ENCODE measurements around the gene ZFC3H1. TPM values are rescaled to one million over a fixed set of nuclear protein-coding genes. Genes with fewer than 3 reads are reported as not detected.

The ZFC3H1 gene
- total and polyA plus RNA-seq, 2 donors (not counting 3 experiments of a cell fraction or from before 2014, with no cell fraction given), result 23.6 to 60.4 TPM

- ChIA-PET CTCF (interaction anchor here (4.6 kb wide), 1 partner anchor 62 kb away, joined by 59 read pairs; no protein-coding TSS in a partner anchor), POLR2A (no interaction called here)
- Histone ChIP-seq H3K27me3 (ENCODE audit: control insufficient read depth in 2 of 2, insufficient read depth in 2 of 2, low read length in 2 of 2) (no peaks in the 10 kb centered on the region), H4K20me1 (replicated peaks; ENCODE audit: control insufficient read depth, extremely low read depth, insufficient read depth, low read length) (no peaks in the 10 kb centered on the region), H3K9ac (replicated peaks; ENCODE audit: extremely low read depth, insufficient read depth, low read length) (no peak overlapping the region), H3K79me2 (ENCODE audit: control insufficient read depth, insufficient read depth, low read length) (no peaks in the 10 kb centered on the region), H3K9me3 (replicated peaks; ENCODE audit: control insufficient read depth, insufficient read depth, low read length) (no peaks in the 10 kb centered on the region), H3K4me3 (replicated peaks in 1 of 3; ENCODE audit: insufficient read depth in 1 of 3, low read depth in 1 of 3, low read length in 3 of 3) (no peak overlapping the region), H3K36me3 (ENCODE audit: control insufficient read depth in 2 of 2, extremely low read depth in 1 of 2, insufficient read depth in 2 of 2, low read length in 2 of 2) (no peaks in the 10 kb centered on the region), H3K4me1 (ENCODE audit: control insufficient read depth, extremely low read depth, insufficient read depth, low read length) (peaks cover 4% of the 10 kb centered on the region), H3K9me1 (replicated peaks; ENCODE audit: control insufficient read depth, extremely low read depth, insufficient read depth, low read length) (no peaks in the 10 kb centered on the region), H3K27ac (ENCODE audit: insufficient read depth, low read depth, low read length) (no peak overlapping the region), H2AFZ (ENCODE audit: low read depth, low read length) (peak overlapping the region; percentile 23), H3K4me2 (ENCODE audit: insufficient read depth, low read length) (no peak overlapping the region)
- TF ChIP-seq EZH2 (IDR thresholded peaks at IDR 0.05; ENCODE audit: borderline replicate concordance, low read depth, low read length, severe bottlenecking), result no peak
- no peak for TF ChIP-seq POLR2A (IDR thresholded peaks at IDR 0.05; ENCODE audit: low read depth, low read length)
- TF ChIP-seq POLR2AphosphoS5 (IDR thresholded peaks at IDR 0.05; ENCODE audit: insufficient read depth, low read depth, low read length), result no peak
- TF ChIP-seq MYC (IDR thresholded peaks at IDR 0.05; ENCODE audit: low read depth, low read length), result no peak
- DNase-seq (ENCODE audit: low read depth, low spot score) (no peak), FAIRE-seq (no peak)
- no TSS peak for BruUV-seq (replicated peaks)
- intact Hi-C loops (cut with micrococcal nuclease), result no loop called here
- dilution Hi-C loops (cut with MboI; ENCODE audit: extremely low pct_ligation_motif_present, low sequenced_read_pairs), result no loop called here
These were observed 20.4 kb upstream of the ZFC3H1 start for GRCh38 chr12:71684081-71684480.

DNA sequence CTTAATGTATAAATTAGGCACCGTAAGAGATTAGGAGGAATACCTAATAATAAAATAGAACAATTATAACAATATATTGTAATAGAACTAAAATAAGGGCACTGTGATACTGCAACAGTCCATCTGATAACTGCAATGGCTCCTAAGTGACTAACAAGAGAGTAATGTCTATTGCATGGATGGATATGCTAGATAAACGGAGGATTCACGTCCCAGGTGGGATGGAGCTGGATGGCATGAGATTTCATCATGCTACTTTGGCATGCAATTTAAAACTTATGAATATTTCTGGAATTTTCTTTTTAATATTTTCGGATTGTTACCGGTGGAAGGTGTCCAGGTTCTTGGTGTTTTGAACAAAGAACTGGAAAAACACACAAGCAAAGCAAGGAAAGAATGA, 20.0 kb upstream of the ZFC3H1 start:
- no peak for DNase-seq (ENCODE audit: low read depth, low spot score)
- Histone ChIP-seq H3K4me2 (ENCODE audit: insufficient read depth, low read length) (no peak overlapping the region), H3K27me3 (ENCODE audit: control insufficient read depth in 2 of 2, insufficient read depth in 2 of 2, low read length in 2 of 2) (no peaks in the 10 kb centered on the region), H2AFZ (ENCODE audit: low read depth, low read length) (no peak overlapping the region), H3K9ac (replicated peaks; ENCODE audit: extremely low read depth, insufficient read depth, low read length) (no peak overlapping the region), H3K9me3 (replicated peaks; ENCODE audit: control insufficient read depth, insufficient read depth, low read length) (no peaks in the 10 kb centered on the region), H3K79me2 (ENCODE audit: control insufficient read depth, insufficient read depth, low read length) (no peaks in the 10 kb centered on the region), H3K36me3 (ENCODE audit: control insufficient read depth in 2 of 2, extremely low read depth in 1 of 2, insufficient read depth in 2 of 2, low read length in 2 of 2) (no peaks in the 10 kb centered on the region), H3K4me1 (ENCODE audit: control insufficient read depth, extremely low read depth, insufficient read depth, low read length) (peaks cover 4% of the 10 kb centered on the region), H3K9me1 (replicated peaks; ENCODE audit: control insufficient read depth, extremely low read depth, insufficient read depth, low read length) (no peaks in the 10 kb centered on the region), H3K27ac (ENCODE audit: insufficient read depth, low read depth, low read length) (no peak overlapping the region), H4K20me1 (replicated peaks; ENCODE audit: control insufficient read depth, extremely low read depth, insufficient read depth, low read length) (no peaks in the 10 kb centered on the region), H3K4me3 (replicated peaks in 1 of 3; ENCODE audit: insufficient read depth in 1 of 3, low read depth in 1 of 3, low read length in 3 of 3) (no peak overlapping the region)
- dilution Hi-C loops (cut with MboI; ENCODE audit: extremely low pct_ligation_motif_present, low sequenced_read_pairs), result no loop called here
- ChIA-PET POLR2A (no interaction called here), CTCF (interaction anchor here (4.6 kb wide), 1 partner anchor 62 kb away, joined by 59 read pairs; no protein-coding TSS in a partner anchor)
- no peak for TF ChIP-seq GATA2 (IDR thresholded peaks at IDR 0.05; ENCODE audit: insufficient read depth, insufficient read length, low read depth, low read length)
- TF ChIP-seq FOS (IDR thresholded peaks at IDR 0.05; ENCODE audit: borderline replicate concordance, insufficient read depth, low read length), result no peak
- TF ChIP-seq EZH2 (IDR thresholded peaks at IDR 0.05; ENCODE audit: borderline replicate concordance, low read depth, low read length, severe bottlenecking), result no peak
- no peak for TF ChIP-seq POLR2AphosphoS5 (IDR thresholded peaks at IDR 0.05; ENCODE audit: insufficient read depth, low read depth, low read length)
- no peak for TF ChIP-seq MAX (IDR thresholded peaks at IDR 0.05; ENCODE audit: insufficient read depth, insufficient read length)
- no TSS peak for BruUV-seq (replicated peaks)
- FAIRE-seq, result no peak
- intact Hi-C loops (cut with micrococcal nuclease), result no loop called here
